ENCODE results near the gene QRICH1. TPM values are rescaled to one million over a fixed set of nuclear protein-coding genes. Genes with fewer than 3 reads are reported as not detected.

Gene QRICH1
- total and polyA plus RNA-seq, 10 of the 15 experiments (the other 5 are each of a cell fraction or from before 2014, with no cell fraction given): 22.2 to 116 (median 81.4) TPM

- TF ChIP-seq RCOR1 (conservative IDR thresholded peaks at IDR 0.05; ENCODE audit: low read depth, low read length) (no peak), SMAD5 (IDR thresholded peaks at IDR 0.05; ENCODE audit: low read depth) (peak; percentile 2; the same call in 1 of the 2 replicates), FOS (IDR thresholded peaks at IDR 0.05; ENCODE audit: borderline replicate concordance, extremely low read depth, insufficient read length) (no peak), YBX1 (IDR thresholded peaks at IDR 0.05) (no peak), CREM (IDR thresholded peaks at IDR 0.05; ENCODE audit: low read depth) (0 out of 2 replicates have a peak, but pooled peaks have one; percentile 21), FOXK2 (IDR thresholded peaks at IDR 0.05) (no peak), HDAC6 (IDR thresholded peaks at IDR 0.05; ENCODE audit: unreplicated experiment) (no peak), ZNF687 (IDR thresholded peaks at IDR 0.05) (0 out of 2 replicates have a peak, but pooled peaks have one; percentile 9), NR2F1 (conservative IDR thresholded peaks at IDR 0.05) (peak; percentile 78), TCF7 (IDR thresholded peaks at IDR 0.05; ENCODE audit: borderline replicate concordance) (no peak), E2F8 (IDR thresholded peaks at IDR 0.05; ENCODE audit: low read depth, partially characterized antibody) (no peak), ASH2L (IDR thresholded peaks at IDR 0.05; ENCODE audit: borderline replicate concordance, low read depth) (no peak), MEF2B (IDR thresholded peaks at IDR 0.05; ENCODE audit: partially characterized antibody, poor library complexity, severe bottlenecking) (peak; percentile 85), POLR2AphosphoS5 (IDR thresholded peaks at IDR 0.05; ENCODE audit: low read length) (peak; percentile 40), EP300 (IDR thresholded peaks at IDR 0.05; ENCODE audit: borderline replicate concordance in 1 of 2, control insufficient read depth in 1 of 2, low read depth in 2 of 2, low read length in 2 of 2) (no peak), RUNX3 (IDR thresholded peaks at IDR 0.05; ENCODE audit: low read length) (no peak), E2F4 (IDR thresholded peaks at IDR 0.05; ENCODE audit: low read depth, low read length) (no peak), TCF3 (IDR thresholded peaks at IDR 0.05; ENCODE audit: borderline replicate concordance, insufficient read depth, low read depth, low read length) (0 out of 2 replicates have a peak, but pooled peaks have one; percentile 8), WRNIP1 (IDR thresholded peaks at IDR 0.05; ENCODE audit: borderline replicate concordance, low read depth, low read length) (no peak), BHLHE40 (IDR thresholded peaks at IDR 0.05; ENCODE audit: borderline replicate concordance in 1 of 2, low read depth in 2 of 2, low read length in 1 of 2) (0 out of 4 replicates have a peak, but pooled peaks of 1 of the 2 experiments have one; percentile 3)
Measured at GRCh38 chr3:49020330-49021212, 73.3 kb downstream of the QRICH1 start (continued).
